ENCODE results near the gene MRFAP1L1.
"Not testable (repeated sequence)": the region's sequence is repeated elsewhere in the genome, so short reads cannot be mapped to it uniquely, and the experiment has no call there.

MRFAP1L1 gene

DNA sequence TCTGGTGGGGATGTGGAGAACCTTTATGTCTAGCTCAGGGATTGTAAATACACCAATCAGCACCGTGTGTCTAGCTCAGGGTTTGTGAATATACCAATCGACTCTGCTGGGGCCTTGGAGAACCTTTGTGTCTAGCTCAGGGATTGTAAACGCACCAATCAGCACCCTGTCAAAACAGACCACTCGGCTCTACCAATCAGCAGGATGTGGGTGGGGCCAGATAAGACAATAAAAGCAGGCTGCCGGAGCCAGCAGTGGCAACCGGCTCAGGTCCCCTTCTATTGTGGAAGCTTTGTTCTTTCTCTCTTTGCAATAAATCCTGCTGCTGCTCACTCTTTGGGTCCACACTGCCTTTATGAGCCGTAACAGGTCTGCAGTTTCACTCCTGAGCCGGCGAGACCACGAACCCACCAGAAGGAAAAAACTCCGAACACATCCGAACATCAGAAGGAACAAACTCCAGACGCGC lies 36.4 kb downstream of the MRFAP1L1 start:
- DNase-seq; H2BK120ac ChIP-seq (ENCODE audit: low read depth, low read length); H4K8ac ChIP-seq (ENCODE audit: low read depth, low read length); H2BK5ac ChIP-seq (ENCODE audit: low read length); H3K4me3 ChIP-seq (ENCODE audit: low read length); H3K27me3 ChIP-seq (ENCODE audit: insufficient read depth, low read length, poor library complexity); H3K23ac ChIP-seq (ENCODE audit: low read length); H4K5ac ChIP-seq (ENCODE audit: low read length); H3K27ac ChIP-seq (ENCODE audit: low read depth, low read length); H2AK5ac ChIP-seq (ENCODE audit: low read length); H2BK15ac ChIP-seq (replicated peaks; ENCODE audit: low read depth); H3K4me2 ChIP-seq (ENCODE audit: low read length); H3K18ac ChIP-seq (ENCODE audit: low read length); H3K4me1 ChIP-seq (ENCODE audit: control insufficient read depth, low read depth, low read length); H3K4ac ChIP-seq (ENCODE audit: low read depth, low read length); H3K36me3 ChIP-seq (ENCODE audit: control insufficient read depth, insufficient read depth, low read length): not testable (repeated sequence)
- H3K79me2 ChIP-seq (ENCODE audit: control insufficient read depth, insufficient read depth, low read length): peaks cover 17% of the 10 kb centered on the region
- peaks cover 21% of the 10 kb centered on the region for H3K79me1 ChIP-seq (ENCODE audit: low read length)
- peak overlapping the region; percentile 56 for H3K56ac ChIP-seq (ENCODE audit: low read length)
- WGBS (ENCODE audit: extremely low coverage, insufficient coverage, low lambda C conversion rate): no CpG with 5 or more reads among the region's 14 CpGs
- H3K9ac ChIP-seq (ENCODE audit: low read length): peak overlapping the region; percentile 44

DNA sequence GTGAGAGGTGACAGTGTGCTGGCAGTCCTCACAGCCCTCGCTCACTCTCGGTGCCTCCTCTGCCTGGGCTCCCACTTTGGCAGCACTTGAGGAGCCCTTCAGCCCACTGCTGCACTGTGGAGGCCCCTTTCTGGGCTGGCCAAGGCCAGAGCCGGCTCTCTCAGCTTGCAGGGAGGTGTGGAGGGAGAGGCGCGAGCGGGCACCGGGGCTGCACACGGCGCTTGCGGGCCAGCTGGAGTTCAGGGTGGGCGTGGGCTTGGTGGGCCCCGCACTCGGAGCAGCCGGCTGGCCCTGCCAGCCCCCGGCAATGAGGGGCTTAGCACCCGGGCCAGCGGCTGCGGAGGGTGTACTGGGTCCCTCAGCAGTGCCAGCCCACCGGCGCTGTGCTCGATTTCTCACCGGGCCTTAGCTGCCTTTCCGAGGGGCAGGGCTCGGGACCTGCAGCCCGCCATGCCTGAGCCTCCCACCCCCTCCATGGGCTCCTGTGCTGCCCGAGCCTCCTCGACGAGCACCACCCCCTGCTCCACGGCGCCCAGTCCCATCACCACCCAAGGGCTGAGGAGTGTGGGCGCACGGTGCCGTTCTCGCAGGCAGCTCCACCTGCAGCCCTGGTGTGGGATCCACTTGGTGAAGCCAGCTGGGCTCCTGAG lies 37.0 kb downstream of the MRFAP1L1 start:
- H4K8ac ChIP-seq (ENCODE audit: low read depth, low read length); H4K5ac ChIP-seq (ENCODE audit: low read length); H2BK120ac ChIP-seq (ENCODE audit: low read depth, low read length); H3K4me1 ChIP-seq (ENCODE audit: control insufficient read depth, low read depth, low read length); H2AK5ac ChIP-seq (ENCODE audit: low read length); H3K4ac ChIP-seq (ENCODE audit: low read depth, low read length); H3K27me3 ChIP-seq (ENCODE audit: insufficient read depth, low read length, poor library complexity); H3K18ac ChIP-seq (ENCODE audit: low read length); H3K9ac ChIP-seq (ENCODE audit: low read length); H3K4me2 ChIP-seq (ENCODE audit: low read length); H3K4me3 ChIP-seq (ENCODE audit: low read length); H3K36me3 ChIP-seq (ENCODE audit: control insufficient read depth, insufficient read depth, low read length); H3K23ac ChIP-seq (ENCODE audit: low read length); H3K56ac ChIP-seq (ENCODE audit: low read length); H3K27ac ChIP-seq (ENCODE audit: low read depth, low read length); DNase-seq; H2BK15ac ChIP-seq (replicated peaks; ENCODE audit: low read depth); H2BK5ac ChIP-seq (ENCODE audit: low read length): not testable (repeated sequence)
- no CpG with 5 or more reads among the region's 34 CpGs for WGBS (ENCODE audit: extremely low coverage, insufficient coverage, low lambda C conversion rate)
- Histone ChIP-seq H3K79me2 (ENCODE audit: control insufficient read depth, insufficient read depth, low read length) (peaks cover 17% of the 10 kb centered on the region), H3K79me1 (ENCODE audit: low read length) (peaks cover 21% of the 10 kb centered on the region)

DNA sequence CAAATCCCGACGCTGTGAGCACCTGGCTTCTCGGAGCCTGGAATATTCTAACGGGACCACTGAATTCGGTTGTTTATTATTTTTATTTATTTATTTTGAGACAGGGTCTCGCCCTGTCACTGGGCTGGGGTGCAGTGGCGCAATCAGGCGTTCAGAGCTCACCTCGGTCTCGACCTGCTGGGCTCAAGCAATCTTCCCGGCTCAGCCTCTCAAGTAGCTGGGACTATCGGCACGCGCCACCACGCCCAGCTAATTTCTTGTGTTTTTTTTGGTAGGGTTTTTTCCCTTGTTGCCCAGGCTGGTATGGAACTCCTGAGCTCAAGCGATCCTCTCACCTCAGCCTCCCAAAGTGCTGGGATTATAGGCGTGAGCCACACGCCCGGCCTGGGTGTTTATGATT lies 37.5 kb downstream of the MRFAP1L1 start:
- Histone ChIP-seq H3K4me2 (ENCODE audit: low read length) (no peak overlapping the region), H3K79me1 (ENCODE audit: low read length) (peaks cover 20% of the 10 kb centered on the region), H3K79me2 (ENCODE audit: control insufficient read depth, insufficient read depth, low read length) (peaks cover 17% of the 10 kb centered on the region), H2BK5ac (ENCODE audit: low read length) (no peak overlapping the region), H4K8ac (ENCODE audit: low read depth, low read length) (no peak overlapping the region), H3K27ac (ENCODE audit: low read depth, low read length) (no peak overlapping the region), H3K9ac (ENCODE audit: low read length) (no peak overlapping the region), H3K36me3 (ENCODE audit: control insufficient read depth, insufficient read depth, low read length) (peaks cover 3% of the 10 kb centered on the region), H2BK15ac (replicated peaks; ENCODE audit: low read depth) (no peak overlapping the region), H3K4me1 (ENCODE audit: control insufficient read depth, low read depth, low read length) (peaks cover 4% of the 10 kb centered on the region), H2AK5ac (ENCODE audit: low read length) (no peak overlapping the region), H4K5ac (ENCODE audit: low read length) (no peak overlapping the region), H3K56ac (ENCODE audit: low read length) (no peak overlapping the region), H3K27me3 (ENCODE audit: insufficient read depth, low read length, poor library complexity) (no peaks in the 10 kb centered on the region), H3K23ac (ENCODE audit: low read length) (no peak overlapping the region), H3K4ac (ENCODE audit: low read depth, low read length) (no peak overlapping the region), H3K4me3 (ENCODE audit: low read length) (no peak overlapping the region), H2BK120ac (ENCODE audit: low read depth, low read length) (no peak overlapping the region), H3K18ac (ENCODE audit: low read length) (no peak overlapping the region)
- no peak for DNase-seq
- no CpG with 5 or more reads among the region's 19 CpGs for WGBS (ENCODE audit: extremely low coverage, insufficient coverage, low lambda C conversion rate)

DNA sequence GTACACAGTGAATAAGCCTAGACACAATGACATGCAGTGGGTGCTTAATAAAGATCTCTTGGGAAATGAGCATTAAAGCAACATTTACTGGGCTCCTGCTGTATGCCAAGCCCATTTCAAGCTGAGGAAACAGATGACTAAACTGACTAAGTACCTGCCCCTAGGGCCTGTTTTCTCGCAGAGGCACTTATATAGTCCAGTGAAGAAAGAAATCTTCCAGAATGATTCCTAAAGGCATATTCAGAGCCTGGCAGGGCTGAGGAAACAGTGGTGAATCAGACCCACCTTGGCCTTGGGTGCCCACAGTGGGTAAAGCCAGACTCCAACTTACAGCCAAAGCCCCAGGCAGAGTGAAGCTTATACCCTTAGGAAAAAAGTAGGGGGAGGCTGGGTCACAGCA lies 38.0 kb downstream of the MRFAP1L1 start:
- Histone ChIP-seq H3K9ac (ENCODE audit: low read length) (no peak overlapping the region), H3K27me3 (ENCODE audit: insufficient read depth, low read length, poor library complexity) (no peaks in the 10 kb centered on the region), H3K27ac (ENCODE audit: low read depth, low read length) (no peak overlapping the region), H3K4me3 (ENCODE audit: low read length) (no peak overlapping the region), H2AK5ac (ENCODE audit: low read length) (no peak overlapping the region), H3K4me2 (ENCODE audit: low read length) (no peak overlapping the region), H3K56ac (ENCODE audit: low read length) (no peak overlapping the region), H3K4ac (ENCODE audit: low read depth, low read length) (no peak overlapping the region), H3K18ac (ENCODE audit: low read length) (no peak overlapping the region), H2BK5ac (ENCODE audit: low read length) (no peak overlapping the region), H3K79me2 (ENCODE audit: control insufficient read depth, insufficient read depth, low read length) (peaks cover 15% of the 10 kb centered on the region), H2BK15ac (replicated peaks; ENCODE audit: low read depth) (no peak overlapping the region), H3K79me1 (ENCODE audit: low read length) (peaks cover 17% of the 10 kb centered on the region), H3K23ac (ENCODE audit: low read length) (no peak overlapping the region), H3K36me3 (ENCODE audit: control insufficient read depth, insufficient read depth, low read length) (peaks cover 3% of the 10 kb centered on the region), H4K8ac (ENCODE audit: low read depth, low read length) (no peak overlapping the region), H3K4me1 (ENCODE audit: control insufficient read depth, low read depth, low read length) (peaks cover 4% of the 10 kb centered on the region), H2BK120ac (ENCODE audit: low read depth, low read length) (no peak overlapping the region), H4K5ac (ENCODE audit: low read length) (no peak overlapping the region)
- DNase-seq: no peak
- WGBS (ENCODE audit: extremely low coverage, insufficient coverage, low lambda C conversion rate): no CpG with 5 or more reads among the region's 1 CpG

DNA sequence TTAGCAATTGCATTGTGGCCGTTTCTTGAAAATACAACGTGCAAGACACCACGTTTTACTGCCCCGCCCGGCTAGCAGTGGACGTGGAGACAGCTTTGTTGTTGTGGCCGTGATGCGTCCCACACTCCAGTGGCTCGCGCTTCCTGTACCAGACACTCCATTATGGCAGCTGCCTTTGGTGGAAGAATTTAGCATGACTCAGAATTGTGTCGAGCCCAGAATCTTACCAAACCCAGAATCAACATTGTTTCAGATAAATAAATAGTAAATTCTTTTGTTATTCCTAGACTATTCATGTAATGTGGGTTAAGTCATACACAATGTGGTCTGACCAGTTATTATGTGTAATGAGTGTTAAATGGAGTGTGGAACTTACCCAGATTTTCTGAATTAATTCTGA lies 41.3 kb downstream of the MRFAP1L1 start:
- H3K4me2 ChIP-seq (ENCODE audit: low read length): no peak overlapping the region
- no peaks in the 10 kb centered on the region for H3K79me2 ChIP-seq (ENCODE audit: control insufficient read depth, insufficient read depth, low read length)
- no peaks in the 10 kb centered on the region for H3K79me1 ChIP-seq (ENCODE audit: low read length)
- no peak overlapping the region for H2AK5ac ChIP-seq (ENCODE audit: low read length)
- no peak overlapping the region for H3K23ac ChIP-seq (ENCODE audit: low read length)
- no peak for DNase-seq
- no peak overlapping the region for H3K18ac ChIP-seq (ENCODE audit: low read length)
- no peaks in the 10 kb centered on the region for H3K27me3 ChIP-seq (ENCODE audit: insufficient read depth, low read length, poor library complexity)
- H3K9ac ChIP-seq (ENCODE audit: low read length): no peak overlapping the region
- no peaks in the 10 kb centered on the region for H3K36me3 ChIP-seq (ENCODE audit: control insufficient read depth, insufficient read depth, low read length)
- H3K4ac ChIP-seq (ENCODE audit: low read depth, low read length): no peak overlapping the region
- no peaks in the 10 kb centered on the region for H3K4me1 ChIP-seq (ENCODE audit: control insufficient read depth, low read depth, low read length)
- H4K8ac ChIP-seq (ENCODE audit: low read depth, low read length): no peak overlapping the region
- H4K5ac ChIP-seq (ENCODE audit: low read length): no peak overlapping the region
- no peak overlapping the region for H2BK15ac ChIP-seq (replicated peaks; ENCODE audit: low read depth)
- H3K56ac ChIP-seq (ENCODE audit: low read length): no peak overlapping the region
- no peak overlapping the region for H2BK120ac ChIP-seq (ENCODE audit: low read depth, low read length)
- no CpG with 5 or more reads among the region's 11 CpGs for WGBS (ENCODE audit: extremely low coverage, insufficient coverage, low lambda C conversion rate)
- H2BK5ac ChIP-seq (ENCODE audit: low read length): no peak overlapping the region
- H3K27ac ChIP-seq (ENCODE audit: low read depth, low read length): no peak overlapping the region
- no peak overlapping the region for H3K4me3 ChIP-seq (ENCODE audit: low read length)

DNA sequence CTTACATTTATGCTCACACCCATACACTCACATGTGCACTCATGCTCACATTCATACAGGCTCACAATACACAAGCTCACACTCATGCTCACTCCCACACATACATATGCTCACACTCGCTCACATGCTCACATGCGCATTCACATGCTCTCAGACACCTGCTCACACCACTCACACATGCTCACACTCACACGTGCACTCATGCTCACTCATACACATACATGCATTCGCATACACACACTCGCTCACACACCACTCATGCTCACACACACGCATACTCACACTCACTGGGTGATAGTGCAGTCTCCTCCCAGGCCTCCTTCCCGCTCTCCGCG lies 44.4 kb downstream of the MRFAP1L1 start:
- Histone ChIP-seq H4K8ac (ENCODE audit: low read depth, low read length) (no peak overlapping the region), H2BK15ac (replicated peaks; ENCODE audit: low read depth) (no peak overlapping the region), H3K23ac (ENCODE audit: low read length) (no peak overlapping the region), H2AK5ac (ENCODE audit: low read length) (no peak overlapping the region), H3K4me1 (ENCODE audit: control insufficient read depth, low read depth, low read length) (no peaks in the 10 kb centered on the region), H2BK5ac (ENCODE audit: low read length) (no peak overlapping the region), H3K79me1 (ENCODE audit: low read length) (no peaks in the 10 kb centered on the region), H3K27ac (ENCODE audit: low read depth, low read length) (no peak overlapping the region), H2BK120ac (ENCODE audit: low read depth, low read length) (no peak overlapping the region), H4K5ac (ENCODE audit: low read length) (no peak overlapping the region), H3K27me3 (ENCODE audit: insufficient read depth, low read length, poor library complexity) (no peaks in the 10 kb centered on the region), H3K36me3 (ENCODE audit: control insufficient read depth, insufficient read depth, low read length) (no peaks in the 10 kb centered on the region), H3K56ac (ENCODE audit: low read length) (no peak overlapping the region), H3K4me3 (ENCODE audit: low read length) (no peak overlapping the region), H3K79me2 (ENCODE audit: control insufficient read depth, insufficient read depth, low read length) (no peaks in the 10 kb centered on the region), H3K9ac (ENCODE audit: low read length) (no peak overlapping the region), H3K18ac (ENCODE audit: low read length) (no peak overlapping the region), H3K4me2 (ENCODE audit: low read length) (no peak overlapping the region), H3K4ac (ENCODE audit: low read depth, low read length) (no peak overlapping the region)
- no CpG with 5 or more reads among the region's 9 CpGs for WGBS (ENCODE audit: extremely low coverage, insufficient coverage, low lambda C conversion rate)
- DNase-seq: no peak

Measured in mesendoderm (in vitro differentiated cells).